K562 (cell line): ENCODE measurements around the gene STC2. TPM values are rescaled to one million over a fixed set of nuclear protein-coding genes. Genes with fewer than 3 reads are reported as not detected.
A peak's percentile ranks its signal among the peaks of the same experiment; 100 is the strongest.

Source experiments
- ATAC-seq: fragments of 200-7000 bp; cut with Tn5 transposase; 3 replicates; pipeline ENCODE4 v1.9.1; 2020; ENCODE audit warnings: moderate library complexity
- BruUV-seq: library from RNA; stranded (reverse); fragments of 400-500 nt; replicated peaks from 2 replicates; lab custom pipeline; 2021; lab: Mats Ljungman, UMichigan
- CTCF ChIA-PET: fragments of 300-600 bp; formaldehyde crosslinking; extraction: SDS; loops from one replicate; lab custom pipeline; 2021; ENCODE audit warnings: low intra/inter-chr PET ratio; lab: Yijun Ruan, JAX
- POLR2A ChIA-PET: fragments of 300-600, 350-650 bp; sonication (Branson Sonifier 250); formaldehyde crosslinking; extraction: SDS; loops from one replicate; lab custom pipeline; 2021; ENCODE audit warnings: antibody characterized with exemption, inconsistent platforms; lab: Yijun Ruan, JAX
- DNase-seq, 4 experiments: peaks; one replicate each; pipeline versions ENCODE4 v3.0.0 to v3.0.0-alpha.2; 2011 to 2018; ENCODE audit warnings: low spot score in 3 of 4, mixed read lengths in 3 of 4; ENCODE audit errors: extremely low read depth in 1 of 4
- FAIRE-seq: peaks from 2 replicates; lab custom pipeline; 2011; peaks lifted over from hg19 to GRCh38; lab: Jason Lieb, UNC
- H2AFZ ChIP-seq: 2 replicates; pipeline ENCODE4 v1.6.0; 2011; ENCODE audit warnings: low read depth, low read length, control low read depth, inconsistent platforms
- H3K27ac ChIP-seq: fragments of 200-600 bp; 3 replicates; pipeline ENCODE4 v1.8.0; 2011; ENCODE audit warnings: low read depth, mild to moderate bottlenecking, control low read depth, inconsistent platforms, low read length, moderate library complexity, mixed read lengths; ENCODE audit errors: extremely low read depth
- H3K27me3 ChIP-seq, 2 experiments: fragments of 300-600 bp in 1 of 2; 2 replicates in 1 of 2; 3 replicates in 1 of 2; pipeline versions ENCODE4 v1.6.0 to v1.8.0; 2011; ENCODE audit warnings: inconsistent platforms in 2 of 2, low read length in 2 of 2, mild to moderate bottlenecking in 1 of 2, mixed read lengths in 1 of 2, moderate library complexity in 1 of 2; ENCODE audit not compliant: control insufficient read depth in 2 of 2, insufficient read depth in 2 of 2
- H3K36me3 ChIP-seq: fragments of 300-600 bp; 3 replicates; pipeline ENCODE4 v1.8.0; 2011; ENCODE audit warnings: mild to moderate bottlenecking, low read length, inconsistent platforms; ENCODE audit not compliant: control insufficient read depth, insufficient read depth
- H3K4me1 ChIP-seq, 2 experiments: fragments of 200-600 bp in 1 of 2; replicated peaks in 1 of 2; 2 replicates in 1 of 2; 3 replicates in 1 of 2; pipeline versions ENCODE4 v1.5.1 to v1.8.0; 2011; ENCODE audit warnings: inconsistent platforms in 2 of 2, low read length in 2 of 2, mild to moderate bottlenecking in 1 of 2, mixed read lengths in 1 of 2, moderate library complexity in 1 of 2; ENCODE audit not compliant: control insufficient read depth in 2 of 2, insufficient read depth in 2 of 2
- H3K4me2 ChIP-seq: 2 replicates; pipeline ENCODE4 v1.6.1; 2011; ENCODE audit warnings: low read length, control low read depth, inconsistent platforms, mixed read lengths; ENCODE audit not compliant: insufficient read depth
- H3K4me3 ChIP-seq: fragments of 200-600 bp; sonication (generic), shearing (Covaris generic); 2 replicates; pipeline ENCODE4 v1.5.1; 2016; ENCODE audit warnings: control low read depth, inconsistent platforms
- H3K79me2 ChIP-seq: fragments of 200-600 bp; 3 replicates; pipeline ENCODE4 v1.8.0; 2011; ENCODE audit warnings: low read length, inconsistent platforms; ENCODE audit not compliant: control insufficient read depth, insufficient read depth
- H3K9ac ChIP-seq, 2 experiments: 2 replicates each; pipeline versions ENCODE4 v1.6.0 to v1.6.1; 2011; ENCODE audit warnings: low read depth in 2 of 2, low read length in 2 of 2, control low read depth in 1 of 2, inconsistent platforms in 1 of 2, mild to moderate bottlenecking in 1 of 2, mixed read lengths in 1 of 2; ENCODE audit not compliant: insufficient read depth in 1 of 2
- H3K9me1 ChIP-seq: one replicate; pipeline ENCODE4 v1.6.0; 2011; ENCODE audit warnings: inconsistent platforms, mild to moderate bottlenecking, low read length, moderate library complexity; ENCODE audit not compliant: control insufficient read depth, insufficient read depth
- H3K9me3 ChIP-seq: replicated peaks from 2 replicates; pipeline ENCODE4 v1.5.1; 2011; ENCODE audit warnings: low read depth, low read length, inconsistent platforms; ENCODE audit not compliant: control insufficient read depth, insufficient read depth
- H4K20me1 ChIP-seq: replicated peaks from 2 replicates; pipeline ENCODE4 v1.6.1; 2011; ENCODE audit warnings: low read length, inconsistent platforms, mixed read lengths; ENCODE audit not compliant: control insufficient read depth, insufficient read depth
- CCAR2 ChIP-seq: fragments of 200-400 bp; formaldehyde crosslinking; IDR thresholded peaks from 2 replicates; pipeline ENCODE4 v1.6.1; 2017; ENCODE audit warnings: mild to moderate bottlenecking, low read depth, low read length
- DDX20 ChIP-seq: fragments of 450-650 bp; IDR thresholded peaks from 2 replicates; pipeline ENCODE4 v1.6.1; 2016; ENCODE audit warnings: missing genetic modification characterization, low read depth, mild to moderate bottlenecking, missing compliant biosample characterization, moderate library complexity
- E2F4 ChIP-seq: sonication (generic); formaldehyde crosslinking; IDR thresholded peaks from 2 replicates; pipeline ENCODE4 v1.8.0; 2022; ENCODE audit warnings: mild to moderate bottlenecking, low read depth, missing genetic modification reagents
- FIP1L1 ChIP-seq: fragments of 200-400 bp; formaldehyde crosslinking; IDR thresholded peaks from 2 replicates; pipeline ENCODE4 v1.6.1; 2018; ENCODE audit warnings: mild to moderate bottlenecking, low read depth, low read length; ENCODE audit not compliant: poor library complexity, severe bottlenecking
- MAZ ChIP-seq, 2 experiments: fragments of 450-650 bp in 1 of 2; sonication (generic) in 1 of 2; formaldehyde crosslinking; IDR thresholded peaks in 1 of 2; conservative IDR thresholded peaks in 1 of 2; 2 replicates each; pipeline versions ENCODE4 v1.4.0 to v1.5.0; 2020; ENCODE audit warnings: mild to moderate bottlenecking in 1 of 2, missing genetic modification reagents in 1 of 2
- POLR2B ChIP-seq: fragments of 450-650 bp; IDR thresholded peaks from 2 replicates; pipeline ENCODE4 v1.6.1; 2018; ENCODE audit warnings: low read depth; ENCODE audit not compliant: partially characterized antibody
- SMAD3 ChIP-seq: fragments of 450-650 bp; formaldehyde crosslinking; conservative IDR thresholded peaks from 2 replicates; pipeline ENCODE4 v1.4.0; 2020; ENCODE audit warnings: mild to moderate bottlenecking
- TSC22D4 ChIP-seq: fragments of 450-650 bp; IDR thresholded peaks from 2 replicates; pipeline ENCODE4 v1.6.1; 2016; ENCODE audit warnings: missing genetic modification characterization, missing biosample characterization, control low read depth
- TSHZ1 ChIP-seq: fragments of 250-450 bp; sonication (Bioruptor Pico); IDR thresholded peaks from 2 replicates; pipeline ENCODE4 v1.4.0; 2020; ENCODE audit warnings: mild to moderate bottlenecking, moderate library complexity
- UBTF ChIP-seq, 2 experiments: IDR thresholded peaks; 2 replicates each; pipeline ENCODE4 v1.6.1; 2012; ENCODE audit warnings: improper control_type of control experiment in 2 of 2, low read depth in 2 of 2, low read length in 2 of 2, borderline replicate concordance in 1 of 2
- WGBS: fragments of 100-300 bp; shearing (Covaris generic); methylation state at CpG from one replicate; pipeline ENCODE4 v1.1.6; 2016; ENCODE audit warnings: low coverage, mixed read lengths; ENCODE audit not compliant: insufficient coverage; ENCODE audit errors: missing lambda C conversion rate; 5-methylcytosine and 5-hydroxymethylcytosine counted together
- in situ Hi-C: fragments of 300-500 bp; cut with MboI; formaldehyde crosslinking; loops from 4 replicates; pipeline ENCODE4 v1.15.0; 2018; ENCODE audit warnings: inconsistent platforms, mixed read lengths
- intact Hi-C: fragments of 100-400 bp; cut with micrococcal nuclease; formaldehyde crosslinking; loops from 2 replicates; pipeline ENCODE4 v1.14.2; 2022
- polyA plus RNA-seq, 8 experiments: library from polyadenylated mRNA; depleted of rRNA in 4 of 8; stranded (reverse) in 5 of 8; unstranded in 3 of 8; fragments of >200 nt; fragmentation: Nextera tagmentation in 2 of 8; fragmentation: Illumina TruSeq in 1 of 8; extraction: Ambion mirVana in 2 of 8; extraction: Trizol in 1 of 8; gene quantifications; 2 replicates each; pipeline versions ENCODE4 v1.2.1 to v1.2.3, GENCODE V29; 2011 to 2014; ENCODE audit warnings: inconsistent platforms in 1 of 8, missing spikeins in 1 of 8
- total RNA-seq, 7 experiments: library from RNA; depleted of rRNA in 6 of 7; stranded (reverse); fragments of >200 nt in 6 of 7; fragmentation: Illumina TruSeq in 2 of 7; extraction: Trizol in 2 of 7; gene quantifications; 2 replicates each; pipeline versions ENCODE4 v1.2.1 to v1.2.3, GENCODE V29; 2011 to 2021; ENCODE audit warnings: low replicate concordance in 1 of 7

The STC2 gene
- total and polyA plus RNA-seq, 9 of the 15 experiments (the other 6 are each of a cell fraction or from before 2014, with no cell fraction given) = 0.62 to 31.7 (median 7.4) TPM

- Histone ChIP-seq H3K4me3 (no peak overlapping the region), H3K9me3 (no peaks in the 10 kb centered on the region), H3K4me2 (no peak overlapping the region), H3K9me1 (no peaks in the 10 kb centered on the region), H2AFZ (no peak overlapping the region), H3K36me3 (no peaks in the 10 kb centered on the region), H3K27ac (no peak overlapping the region), H3K4me1 (peaks cover 27 to 28% of the 10 kb centered on the region in 2 experiments), H4K20me1 (no peaks in the 10 kb centered on the region), H3K27me3 (no peaks in the 10 kb centered on the region), H3K79me2 (no peaks in the 10 kb centered on the region), H3K9ac (0 out of 4 replicates have a peak overlapping the region, but pooled peaks of 1 of the 2 experiments have one; percentile 36)
- WGBS = 56% methylated on average over 16 of the region's 17 CpGs
- POLR2A ChIA-PET = interaction anchor here (0.6 to 2.9 kb wide), 2 partner anchors 24 to 26 kb away, joined by 3 to 8 read pairs; partner anchors contain the start of gene STC2
- intact Hi-C loops (no loop called here), in situ Hi-C loops (no loop called here)
- no peak for ATAC-seq
- no TSS peak for BruUV-seq
- TF ChIP-seq TSHZ1 (CRISPR knock-in tag) (no peak), UBTF (IDR thresholded peaks at IDR 0.05; ENCODE audit: borderline replicate concordance in 1 of 2, low read depth in 2 of 2, low read length in 2 of 2) (no peak), MAZ (CRISPR knock-in tag; conservative IDR thresholded peaks at IDR 0.05 in 1 of 2, IDR thresholded peaks at IDR 0.05 in 1 of 2) (no peak), SMAD3 (CRISPR knock-in tag) (no peak), DDX20 (tag) (no peak), FIP1L1 (no peak), E2F4 (CRISPR knock-in tag) (no peak), TSC22D4 (tag) (no peak), POLR2B (no peak), CCAR2 (no peak)
- no peak for FAIRE-seq
- CTCF ChIA-PET = no interaction called here
- DNase-seq = no peak
Measured at GRCh38 chr5:173301695-173302545, 26.3 kb downstream of the STC2 start.
